Endothelial cell of umbilical vein (primary cell): ENCODE results near the gene PGGT1B.

ENCODE experiments used
- EZH2 ChIP-seq: IDR thresholded peaks from 2 replicates; pipeline ENCODE4 v1.6.1; 2012; ENCODE audit warnings: borderline replicate concordance, low read depth, mild to moderate bottlenecking, moderate library complexity, low read length, inconsistent platforms; ENCODE audit not compliant: severe bottlenecking
- MYC ChIP-seq: IDR thresholded peaks from one replicate; pipeline ENCODE4 v1.6.1; 2011; ENCODE audit warnings: mild to moderate bottlenecking, low read depth, low read length
- TF ChIP-seq, protein P1 (sequence below), 2 donors: IDR thresholded peaks; 1 replicate in 1 of 2; 2 replicates in 1 of 2; pipeline ENCODE4 v1.5.1; 2011; ENCODE audit warnings: low read length in 2 of 2, mild to moderate bottlenecking in 2 of 2, moderate library complexity in 2 of 2, control low read depth in 1 of 2, inconsistent platforms in 1 of 2, low read depth in 1 of 2; ENCODE audit not compliant: insufficient read depth in 1 of 2; ENCODE audit errors: extremely low read depth in 1 of 2

DNA sequence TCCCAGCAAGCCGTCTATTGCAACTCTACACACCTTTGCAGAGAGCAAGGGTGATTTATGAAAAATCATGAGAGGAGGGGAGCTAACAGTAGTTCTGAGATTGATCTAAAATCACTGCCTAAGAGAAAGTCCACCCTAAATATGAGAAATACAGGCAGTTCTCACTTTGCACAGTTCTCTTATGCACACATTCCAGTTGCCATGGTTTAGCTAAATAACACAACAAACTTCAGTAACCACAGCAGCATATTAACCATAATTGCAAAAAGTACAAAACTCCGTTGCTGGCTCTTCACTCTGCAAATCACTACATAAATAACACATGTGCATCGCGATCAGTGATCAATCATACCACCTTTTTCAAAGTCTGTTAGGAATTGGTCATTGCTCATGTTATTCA is 31.1 kb downstream of the PGGT1B start:
- TF ChIP-seq, protein P1, sequence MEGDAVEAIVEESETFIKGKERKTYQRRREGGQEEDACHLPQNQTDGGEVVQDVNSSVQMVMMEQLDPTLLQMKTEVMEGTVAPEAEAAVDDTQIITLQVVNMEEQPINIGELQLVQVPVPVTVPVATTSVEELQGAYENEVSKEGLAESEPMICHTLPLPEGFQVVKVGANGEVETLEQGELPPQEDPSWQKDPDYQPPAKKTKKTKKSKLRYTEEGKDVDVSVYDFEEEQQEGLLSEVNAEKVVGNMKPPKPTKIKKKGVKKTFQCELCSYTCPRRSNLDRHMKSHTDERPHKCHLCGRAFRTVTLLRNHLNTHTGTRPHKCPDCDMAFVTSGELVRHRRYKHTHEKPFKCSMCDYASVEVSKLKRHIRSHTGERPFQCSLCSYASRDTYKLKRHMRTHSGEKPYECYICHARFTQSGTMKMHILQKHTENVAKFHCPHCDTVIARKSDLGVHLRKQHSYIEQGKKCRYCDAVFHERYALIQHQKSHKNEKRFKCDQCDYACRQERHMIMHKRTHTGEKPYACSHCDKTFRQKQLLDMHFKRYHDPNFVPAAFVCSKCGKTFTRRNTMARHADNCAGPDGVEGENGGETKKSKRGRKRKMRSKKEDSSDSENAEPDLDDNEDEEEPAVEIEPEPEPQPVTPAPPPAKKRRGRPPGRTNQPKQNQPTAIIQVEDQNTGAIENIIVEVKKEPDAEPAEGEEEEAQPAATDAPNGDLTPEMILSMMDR (IDR thresholded peaks at IDR 0.05; ENCODE audit: extremely low read depth in 1 of 2, insufficient read depth in 1 of 2, low read depth in 1 of 2, low read length in 2 of 2), result no peak
- TF ChIP-seq MYC (no peak), EZH2 (no peak)
